T-helper 2 cell treated with Interferon-gamma antibody and Interleukin-4, amounts not matched to agents 5 μg/mL and 100 μg/mL, for 36 hours (primary cell): Measurements from ENCODE around the gene CIRBP.
"Not testable (repeated sequence)": the region's sequence is repeated elsewhere in the genome, so short reads cannot be mapped to it uniquely, and the experiment has no call there.

ENCODE experiments used
- DNase-seq: peaks from one replicate; pipeline ENCODE4 v3.0.0; 2021; ENCODE audit warnings: low spot score
- H3K27ac Mint-ChIP-seq: one replicate; pipeline ENCODE4 v1.8.0; 2021; ENCODE audit warnings: mild to moderate bottlenecking, mixed read lengths
- H3K27me3 Mint-ChIP-seq: one replicate; pipeline ENCODE4 v1.8.0; 2021; ENCODE audit warnings: low read depth, mixed read lengths
- H3K36me3 Mint-ChIP-seq: one replicate; pipeline ENCODE4 v1.8.0; 2021; ENCODE audit warnings: low read depth, mixed read lengths
- H3K4me1 Mint-ChIP-seq: one replicate; pipeline ENCODE4 v1.8.0; 2021; ENCODE audit warnings: low read depth, mixed read lengths
- H3K4me3 Mint-ChIP-seq: one replicate; pipeline ENCODE4 v1.8.0; 2022; ENCODE audit warnings: mild to moderate bottlenecking, moderate library complexity, mixed read lengths
- H3K9me3 Mint-ChIP-seq: one replicate; pipeline ENCODE4 v1.8.0; 2021; ENCODE audit warnings: mixed read lengths

The CIRBP gene

GRCh38 chr19:1309977-1310852 lies 41.1 kb downstream of the CIRBP start:
- Mint-ChIP-seq H3K4me1 (no peaks in the 10 kb centered on the region), H3K27ac (no peak overlapping the region), H3K36me3 (no peaks in the 10 kb centered on the region), H3K27me3 (no peaks in the 10 kb centered on the region), H3K4me3 (no peak overlapping the region), H3K9me3 (no peaks in the 10 kb centered on the region)
- no peak for DNase-seq

GRCh38 chr19:1310853-1311180 lies 41.7 kb downstream of the CIRBP start:
- H3K9me3 Mint-ChIP-seq, result no peaks in the 10 kb centered on the region
- H3K4me3 Mint-ChIP-seq, result no peak overlapping the region
- no peaks in the 10 kb centered on the region for H3K4me1 Mint-ChIP-seq
- no peaks in the 10 kb centered on the region for H3K36me3 Mint-ChIP-seq
- no peak for DNase-seq
- H3K27me3 Mint-ChIP-seq, result no peaks in the 10 kb centered on the region
- no peak overlapping the region for H3K27ac Mint-ChIP-seq

- Mint-ChIP-seq H3K9me3 (no peaks in the 10 kb centered on the region), H3K4me3 (no peak overlapping the region), H3K4me1 (no peaks in the 10 kb centered on the region), H3K27ac (no peak overlapping the region), H3K27me3 (peaks cover 2% of the 10 kb centered on the region), H3K36me3 (no peaks in the 10 kb centered on the region)
- DNase-seq, result no peak
Measured at GRCh38 chr19:1311543-1312091, 42.5 kb downstream of the CIRBP start.

- no peak overlapping the region for H3K27ac Mint-ChIP-seq
- no peak overlapping the region for H3K4me3 Mint-ChIP-seq
- no peaks in the 10 kb centered on the region for H3K36me3 Mint-ChIP-seq
- no peaks in the 10 kb centered on the region for H3K4me1 Mint-ChIP-seq
- H3K27me3 Mint-ChIP-seq, result peaks cover 7% of the 10 kb centered on the region
- no peak for DNase-seq
- no peaks in the 10 kb centered on the region for H3K9me3 Mint-ChIP-seq
Measured at GRCh38 chr19:1312767-1313694, 43.9 kb downstream of the CIRBP start.

- no peak overlapping the region for H3K4me3 Mint-ChIP-seq
- no peaks in the 10 kb centered on the region for H3K36me3 Mint-ChIP-seq
- peaks cover 10% of the 10 kb centered on the region for H3K27me3 Mint-ChIP-seq
- no peak overlapping the region for H3K27ac Mint-ChIP-seq
- no peak for DNase-seq
- H3K4me1 Mint-ChIP-seq, result no peaks in the 10 kb centered on the region
- no peaks in the 10 kb centered on the region for H3K9me3 Mint-ChIP-seq
Measured at GRCh38 chr19:1313695-1314613, 44.8 kb downstream of the CIRBP start.

GRCh38 chr19:1315470-1316166 lies 46.5 kb downstream of the CIRBP start:
- H3K27me3 Mint-ChIP-seq, result peaks cover 12% of the 10 kb centered on the region
- no peak overlapping the region for H3K4me3 Mint-ChIP-seq
- peak; percentile 14 for DNase-seq
- no peaks in the 10 kb centered on the region for H3K36me3 Mint-ChIP-seq
- H3K27ac Mint-ChIP-seq, result no peak overlapping the region
- no peaks in the 10 kb centered on the region for H3K4me1 Mint-ChIP-seq
- no peaks in the 10 kb centered on the region for H3K9me3 Mint-ChIP-seq

GRCh38 chr19:1316466-1316865 lies 47.3 kb downstream of the CIRBP start:
- no peak overlapping the region for H3K27ac Mint-ChIP-seq
- no peaks in the 10 kb centered on the region for H3K36me3 Mint-ChIP-seq
- no peaks in the 10 kb centered on the region for H3K4me1 Mint-ChIP-seq
- no peaks in the 10 kb centered on the region for H3K9me3 Mint-ChIP-seq
- no peak for DNase-seq
- H3K27me3 Mint-ChIP-seq, result peaks cover 12% of the 10 kb centered on the region
- no peak overlapping the region for H3K4me3 Mint-ChIP-seq

GRCh38 chr19:1317274-1318003 lies 48.3 kb downstream of the CIRBP start:
- H3K36me3 Mint-ChIP-seq, result no peaks in the 10 kb centered on the region
- H3K27me3 Mint-ChIP-seq, result peaks cover 13% of the 10 kb centered on the region
- H3K4me1 Mint-ChIP-seq, result no peaks in the 10 kb centered on the region
- H3K4me3 Mint-ChIP-seq, result no peak overlapping the region
- no peaks in the 10 kb centered on the region for H3K9me3 Mint-ChIP-seq
- no peak for DNase-seq
- no peak overlapping the region for H3K27ac Mint-ChIP-seq

GRCh38 chr19:1318678-1319471 lies 49.7 kb downstream of the CIRBP start:
- no peak overlapping the region for H3K27ac Mint-ChIP-seq
- no peaks in the 10 kb centered on the region for H3K4me1 Mint-ChIP-seq
- no peaks in the 10 kb centered on the region for H3K36me3 Mint-ChIP-seq
- H3K27me3 Mint-ChIP-seq, result peaks cover 18% of the 10 kb centered on the region
- H3K4me3 Mint-ChIP-seq, result no peak overlapping the region
- DNase-seq, result no peak
- H3K9me3 Mint-ChIP-seq, result no peaks in the 10 kb centered on the region

- not testable (repeated sequence) for H3K36me3 Mint-ChIP-seq, H3K4me3 Mint-ChIP-seq, H3K4me1 Mint-ChIP-seq, H3K9me3 Mint-ChIP-seq, DNase-seq, H3K27ac Mint-ChIP-seq
- H3K27me3 Mint-ChIP-seq, result peaks cover 28% of the 10 kb centered on the region
Measured at GRCh38 chr19:1320282-1320650, 51.1 kb downstream of the CIRBP start.

- no peaks in the 10 kb centered on the region for H3K36me3 Mint-ChIP-seq
- peaks cover 30% of the 10 kb centered on the region for H3K27me3 Mint-ChIP-seq
- no peak overlapping the region for H3K4me3 Mint-ChIP-seq
- no peak for DNase-seq
- no peaks in the 10 kb centered on the region for H3K4me1 Mint-ChIP-seq
- H3K9me3 Mint-ChIP-seq, result no peaks in the 10 kb centered on the region
- no peak overlapping the region for H3K27ac Mint-ChIP-seq
Measured at GRCh38 chr19:1321539-1321938, 52.4 kb downstream of the CIRBP start.
